Fibroblast of lung (primary cell): ENCODE measurements around the gene CORO2B.

Source experiments
- EZH2 ChIP-seq: IDR thresholded peaks from 2 replicates; pipeline ENCODE4 v1.5.1; 2012; ENCODE audit warnings: low read length, control low read depth, mild to moderate bottlenecking; ENCODE audit errors: missing control alignments
- TF ChIP-seq, protein P1 (sequence below), 2 donors: IDR thresholded peaks in 1 of 2; conservative IDR thresholded peaks in 1 of 2; 1 replicate in 1 of 2; 2 replicates in 1 of 2; pipeline ENCODE4 v1.5.1; 2011 to 2012; ENCODE audit warnings: low read length in 2 of 2, control low read depth in 1 of 2, inconsistent platforms in 1 of 2, low read depth in 1 of 2, mild to moderate bottlenecking in 1 of 2

GRCh38 chr15:68712886-68713285 lies 134.1 kb downstream of the CORO2B start:
- TF ChIP-seq, protein P1, sequence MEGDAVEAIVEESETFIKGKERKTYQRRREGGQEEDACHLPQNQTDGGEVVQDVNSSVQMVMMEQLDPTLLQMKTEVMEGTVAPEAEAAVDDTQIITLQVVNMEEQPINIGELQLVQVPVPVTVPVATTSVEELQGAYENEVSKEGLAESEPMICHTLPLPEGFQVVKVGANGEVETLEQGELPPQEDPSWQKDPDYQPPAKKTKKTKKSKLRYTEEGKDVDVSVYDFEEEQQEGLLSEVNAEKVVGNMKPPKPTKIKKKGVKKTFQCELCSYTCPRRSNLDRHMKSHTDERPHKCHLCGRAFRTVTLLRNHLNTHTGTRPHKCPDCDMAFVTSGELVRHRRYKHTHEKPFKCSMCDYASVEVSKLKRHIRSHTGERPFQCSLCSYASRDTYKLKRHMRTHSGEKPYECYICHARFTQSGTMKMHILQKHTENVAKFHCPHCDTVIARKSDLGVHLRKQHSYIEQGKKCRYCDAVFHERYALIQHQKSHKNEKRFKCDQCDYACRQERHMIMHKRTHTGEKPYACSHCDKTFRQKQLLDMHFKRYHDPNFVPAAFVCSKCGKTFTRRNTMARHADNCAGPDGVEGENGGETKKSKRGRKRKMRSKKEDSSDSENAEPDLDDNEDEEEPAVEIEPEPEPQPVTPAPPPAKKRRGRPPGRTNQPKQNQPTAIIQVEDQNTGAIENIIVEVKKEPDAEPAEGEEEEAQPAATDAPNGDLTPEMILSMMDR (conservative IDR thresholded peaks at IDR 0.05 in 1 of 2, IDR thresholded peaks at IDR 0.05 in 1 of 2; ENCODE audit: low read depth in 1 of 2, low read length in 2 of 2): no peak
- no peak for TF ChIP-seq EZH2
